Measurements from ENCODE around the gene RETREG1. TPM values are rescaled to one million over a fixed set of nuclear protein-coding genes. Genes with fewer than 3 reads are reported as not detected.

The RETREG1 gene
- total and polyA plus RNA-seq, 9 donors, result 1.0 to 20.0 (median 4.0) TPM

DNA sequence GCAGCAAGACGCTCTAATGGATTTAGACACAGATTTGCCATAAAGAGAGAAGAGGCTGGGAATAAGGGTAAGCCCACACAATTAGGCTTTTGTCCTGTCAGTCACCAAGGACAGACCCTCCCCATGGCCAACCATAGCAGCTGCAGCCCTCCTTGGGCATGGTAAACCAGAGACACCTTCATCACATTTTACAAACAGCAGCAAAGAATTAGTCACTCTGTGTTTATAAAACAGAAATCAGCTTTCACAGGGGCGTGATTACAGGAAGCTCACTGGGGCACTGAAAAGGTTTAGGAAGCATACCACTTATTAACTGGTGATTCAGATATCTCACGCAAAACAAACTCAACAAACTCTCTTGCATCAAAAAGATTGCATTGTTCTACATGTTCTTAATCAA, 113.9 kb downstream of the RETREG1 start:
- WGBS, 3 donors, result 64 to 73% (median 70%) methylated on average over 3 of the region's 3 CpGs
- H3K9me3 ChIP-seq, result no peaks in the 10 kb centered on the region
- intact Hi-C loops (cut with DNase I), result no loop called here

DNA sequence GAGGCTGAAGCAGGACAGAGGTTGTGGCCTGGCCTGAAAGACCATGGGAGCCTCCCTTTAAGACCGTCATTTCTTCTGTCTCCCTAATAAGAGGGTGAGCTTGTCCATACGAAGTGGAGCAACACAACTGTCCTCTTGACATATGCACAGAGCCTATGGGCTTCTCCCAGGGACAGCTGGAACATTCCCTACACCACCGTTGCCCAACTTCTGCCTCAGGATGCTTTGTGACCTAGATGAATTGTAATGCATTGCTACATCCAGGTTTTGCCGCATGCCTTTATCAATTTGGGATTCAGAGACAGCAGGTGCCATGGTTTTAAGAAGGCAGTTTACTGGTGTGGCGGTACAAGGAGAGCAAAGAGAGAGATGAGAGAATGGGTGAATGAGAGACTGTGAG, 116.8 kb downstream of the RETREG1 start:
- DNase-seq, result no peak
- Histone ChIP-seq H3K4me3 (no peak overlapping the region), H3K36me3 (no peaks in the 10 kb centered on the region), H3K4me1 (ENCODE audit: insufficient read depth) (no peaks in the 10 kb centered on the region), H3K27me3 (no peaks in the 10 kb centered on the region), H3K9me3 (no peaks in the 10 kb centered on the region), H3K27ac (no peak overlapping the region)
- intact Hi-C loops (cut with DNase I), result no loop called here
- 89 to 94% (median 90%) methylated on average over 5 of the region's 5 CpGs for WGBS, 3 donors
- TF ChIP-seq EP300 (IDR thresholded peaks at IDR 0.05) (no peak), POLR2A (IDR thresholded peaks at IDR 0.05) (no peak)
- TF ChIP-seq, protein P1, sequence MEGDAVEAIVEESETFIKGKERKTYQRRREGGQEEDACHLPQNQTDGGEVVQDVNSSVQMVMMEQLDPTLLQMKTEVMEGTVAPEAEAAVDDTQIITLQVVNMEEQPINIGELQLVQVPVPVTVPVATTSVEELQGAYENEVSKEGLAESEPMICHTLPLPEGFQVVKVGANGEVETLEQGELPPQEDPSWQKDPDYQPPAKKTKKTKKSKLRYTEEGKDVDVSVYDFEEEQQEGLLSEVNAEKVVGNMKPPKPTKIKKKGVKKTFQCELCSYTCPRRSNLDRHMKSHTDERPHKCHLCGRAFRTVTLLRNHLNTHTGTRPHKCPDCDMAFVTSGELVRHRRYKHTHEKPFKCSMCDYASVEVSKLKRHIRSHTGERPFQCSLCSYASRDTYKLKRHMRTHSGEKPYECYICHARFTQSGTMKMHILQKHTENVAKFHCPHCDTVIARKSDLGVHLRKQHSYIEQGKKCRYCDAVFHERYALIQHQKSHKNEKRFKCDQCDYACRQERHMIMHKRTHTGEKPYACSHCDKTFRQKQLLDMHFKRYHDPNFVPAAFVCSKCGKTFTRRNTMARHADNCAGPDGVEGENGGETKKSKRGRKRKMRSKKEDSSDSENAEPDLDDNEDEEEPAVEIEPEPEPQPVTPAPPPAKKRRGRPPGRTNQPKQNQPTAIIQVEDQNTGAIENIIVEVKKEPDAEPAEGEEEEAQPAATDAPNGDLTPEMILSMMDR (IDR thresholded peaks at IDR 0.05), result no peak

More for the DNA sequence above, 113.9 kb downstream of the RETREG1 start:
- Histone ChIP-seq H3K36me3 (no peaks in the 10 kb centered on the region), H3K27ac (no peak overlapping the region), H3K27me3 (no peaks in the 10 kb centered on the region), H3K4me1 (ENCODE audit: insufficient read depth) (no peaks in the 10 kb centered on the region), H3K4me3 (no peak overlapping the region)
- no peak for DNase-seq
- TF ChIP-seq POLR2A (IDR thresholded peaks at IDR 0.05) (no peak), EP300 (IDR thresholded peaks at IDR 0.05) (no peak)
- TF ChIP-seq, protein P1 (IDR thresholded peaks at IDR 0.05), result no peak

DNA sequence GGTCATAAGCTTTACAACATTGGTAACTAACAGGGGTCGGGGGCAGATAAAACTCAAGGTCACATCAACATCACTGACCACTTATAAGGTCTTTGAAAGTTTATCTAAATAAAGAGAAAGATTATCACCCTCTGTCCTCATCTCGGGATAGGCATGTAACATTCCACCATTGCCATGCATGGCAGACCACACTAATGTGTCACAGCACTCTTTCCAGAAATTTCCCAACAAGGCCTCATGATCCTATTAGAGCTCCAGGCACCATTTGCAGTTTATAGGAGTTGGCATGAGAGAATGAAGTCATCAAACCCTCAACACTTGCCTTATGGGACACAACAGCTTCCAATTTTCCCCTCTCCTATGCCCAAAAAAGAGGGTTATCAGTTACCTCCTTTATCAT, 119.3 kb downstream of the RETREG1 start:
- no peak for DNase-seq
- intact Hi-C loops (cut with DNase I), result no loop called here
- Histone ChIP-seq H3K4me3 (no peak overlapping the region), H3K9me3 (no peaks in the 10 kb centered on the region), H3K27me3 (no peaks in the 10 kb centered on the region), H3K4me1 (ENCODE audit: insufficient read depth) (no peaks in the 10 kb centered on the region), H3K36me3 (no peaks in the 10 kb centered on the region), H3K27ac (no peak overlapping the region)
- WGBS, 3 donors, result 53 to 79% (median 59%) methylated on average over 2 of the region's 2 CpGs
- TF ChIP-seq, protein P1 (IDR thresholded peaks at IDR 0.05), result no peak
- TF ChIP-seq EP300 (IDR thresholded peaks at IDR 0.05), result no peak
- no peak for TF ChIP-seq POLR2A (IDR thresholded peaks at IDR 0.05)

DNA sequence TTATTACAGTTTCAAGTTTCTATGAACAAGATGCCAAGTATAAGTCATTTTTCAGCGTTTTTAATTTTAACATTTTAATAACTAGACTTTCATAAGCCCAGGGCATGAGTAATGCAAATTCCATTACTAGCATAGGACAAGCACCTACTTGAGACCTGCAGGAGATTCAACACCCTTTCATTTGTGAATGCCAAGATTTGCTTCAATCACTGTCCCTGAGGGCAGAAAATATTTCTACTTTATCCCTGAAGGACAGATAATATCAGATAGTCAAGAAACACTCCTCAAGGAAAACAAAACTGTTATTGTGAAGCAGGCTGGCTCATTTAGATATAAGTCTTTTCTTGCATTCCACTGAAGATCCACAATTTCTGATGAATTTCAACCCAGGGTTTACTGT, 123.5 kb downstream of the RETREG1 start:
- no peak overlapping the region for H3K27ac ChIP-seq

More for the DNA sequence above, 123.5 kb downstream of the RETREG1 start:
- DNase-seq, result no peak
- 59 to 69% (median 66%) methylated on average over 1 of the region's 1 CpG for WGBS, 3 donors
- intact Hi-C loops (cut with DNase I), result loop anchor here in 1 of 4 donors (5.0 kb wide), 1 partner anchor 709 kb away; no protein-coding TSS in a partner anchor
- Histone ChIP-seq H3K9me3 (no peaks in the 10 kb centered on the region), H3K4me3 (no peak overlapping the region), H3K27me3 (no peaks in the 10 kb centered on the region), H3K4me1 (ENCODE audit: insufficient read depth) (no peaks in the 10 kb centered on the region), H3K36me3 (no peaks in the 10 kb centered on the region)
- TF ChIP-seq POLR2A (IDR thresholded peaks at IDR 0.05) (no peak), EP300 (IDR thresholded peaks at IDR 0.05) (no peak)
- TF ChIP-seq, protein P1 (IDR thresholded peaks at IDR 0.05), result no peak
